HepG2 (cell line): ENCODE measurements around the gene TNS1. TPM values are rescaled to one million over a fixed set of nuclear protein-coding genes. Genes with fewer than 3 reads are reported as not detected.

ENCODE experiments used
- ATAC-seq: fragments of 200-7000 bp; cut with Tn5 transposase; 3 replicates; pipeline ENCODE4 v1.9.1; 2020; ENCODE audit warnings: mild to moderate bottlenecking, moderate library complexity
- BruUV-seq: library from RNA; stranded (reverse); fragments of 400-500 nt; replicated peaks from 2 replicates; lab custom pipeline; 2021; lab: Mats Ljungman, UMichigan
- CTCF ChIA-PET: fragments of 300-600 bp; formaldehyde crosslinking; extraction: SDS; loops from one replicate; lab custom pipeline; 2021; ENCODE audit warnings: low total read pairs, inconsistent platforms, low intra/inter-chr PET ratio; lab: Yijun Ruan, JAX
- POLR2A ChIA-PET: fragments of 350-600 bp; sonication (Branson Sonifier 250); formaldehyde crosslinking; loops from one replicate; lab custom pipeline; 2020; ENCODE audit warnings: antibody characterized with exemption, inconsistent platforms; lab: Yijun Ruan, JAX
- DNase-seq: peaks from one replicate; pipeline ENCODE4 v3.0.0-alpha.2; 2015; ENCODE audit warnings: low spot score
- FAIRE-seq: peaks from 3 replicates; lab custom pipeline; 2011; peaks lifted over from hg19 to GRCh38; lab: Jason Lieb, UNC
- H2AFZ ChIP-seq: one replicate; pipeline ENCODE4 v1.6.1; 2011; ENCODE audit warnings: low read length, inconsistent platforms
- H3K27ac ChIP-seq: fragments of 300-600 bp; 3 replicates; pipeline ENCODE4 v1.8.0; 2011; ENCODE audit warnings: mixed run types, mild to moderate bottlenecking, mixed read lengths, low read length, inconsistent platforms; ENCODE audit not compliant: insufficient read depth; ENCODE audit errors: extremely low read length
- H3K27me3 ChIP-seq, 2 experiments: fragments of 200-600 bp in 1 of 2; 2 replicates in 1 of 2; 3 replicates in 1 of 2; pipeline versions ENCODE4 v1.6.0 to v1.8.0; 2011; ENCODE audit warnings: low read length in 2 of 2, mild to moderate bottlenecking in 2 of 2, moderate library complexity in 2 of 2, inconsistent platforms in 1 of 2; ENCODE audit not compliant: insufficient read depth in 2 of 2, control insufficient read depth in 1 of 2
- H3K36me3 ChIP-seq, 2 experiments: fragments of 200-600 bp in 1 of 2; replicated peaks in 1 of 2; 2 replicates in 1 of 2; 3 replicates in 1 of 2; pipeline versions ENCODE4 v1.5.1 to v1.8.0; 2011; ENCODE audit warnings: low read length in 2 of 2, inconsistent platforms in 1 of 2; ENCODE audit not compliant: insufficient read depth in 2 of 2, control insufficient read depth in 1 of 2
- H3K4me1 ChIP-seq: 2 replicates; pipeline ENCODE4 v1.5.1; 2012; ENCODE audit warnings: low read length, inconsistent platforms; ENCODE audit not compliant: insufficient read depth
- H3K4me2 ChIP-seq: 2 replicates; pipeline ENCODE4 v1.6.0; 2011; ENCODE audit warnings: low read depth, low read length, inconsistent platforms
- H3K4me3 ChIP-seq, 3 experiments: fragments of 200-600 bp in 1 of 3; sonication (generic), shearing (Covaris generic) in 1 of 3; replicated peaks in 1 of 3; 2 replicates each; pipeline ENCODE4 v1.5.1; 2011 to 2016; ENCODE audit warnings: low read length in 3 of 3, inconsistent platforms in 2 of 3, low read depth in 2 of 3, mild to moderate bottlenecking in 2 of 3, control low read depth in 1 of 3, mixed read lengths in 1 of 3; ENCODE audit not compliant: insufficient read depth in 1 of 3
- H3K79me2 ChIP-seq: one replicate; pipeline ENCODE4 v1.6.1; 2011; ENCODE audit warnings: low read length, inconsistent platforms; ENCODE audit not compliant: insufficient read depth
- H3K9ac ChIP-seq: 2 replicates; pipeline ENCODE4 v1.6.0; 2011; ENCODE audit warnings: mild to moderate bottlenecking, low read depth, low read length, inconsistent platforms; ENCODE audit not compliant: insufficient read depth
- H3K9me3 ChIP-seq: 2 replicates; pipeline ENCODE4 v1.5.1; 2012; ENCODE audit warnings: mild to moderate bottlenecking, low read length
- H4K20me1 ChIP-seq: 2 replicates; pipeline ENCODE4 v1.6.0; 2011; ENCODE audit warnings: inconsistent platforms, mild to moderate bottlenecking, low read length, moderate library complexity; ENCODE audit not compliant: insufficient read depth
- CENPX ChIP-seq: sonication (generic); formaldehyde crosslinking; IDR thresholded peaks from 2 replicates; pipeline ENCODE4 v1.9.0; 2021; ENCODE audit warnings: mild to moderate bottlenecking, missing genetic modification reagents, moderate library complexity
- ETV6 ChIP-seq: sonication (generic); formaldehyde crosslinking; conservative IDR thresholded peaks from 2 replicates; pipeline ENCODE4 v1.4.0; 2020; ENCODE audit warnings: missing genetic modification reagents
- GLI4 ChIP-seq: sonication (generic); formaldehyde crosslinking; IDR thresholded peaks from 2 replicates; pipeline ENCODE4 v1.5.1; 2020; ENCODE audit warnings: missing genetic modification reagents, mild to moderate bottlenecking, moderate library complexity, borderline replicate concordance
- PHF8 ChIP-seq: sonication (generic); formaldehyde crosslinking; IDR thresholded peaks from 2 replicates; pipeline ENCODE4 v1.5.0; 2020; ENCODE audit warnings: missing genetic modification reagents
- SMAD3 ChIP-seq: sonication (generic); formaldehyde crosslinking; IDR thresholded peaks from 2 replicates; pipeline ENCODE4 v1.4.0; 2020; ENCODE audit warnings: missing genetic modification reagents
- ZNF160 ChIP-seq: sonication (generic); formaldehyde crosslinking; IDR thresholded peaks from 2 replicates; pipeline ENCODE4 v1.8.0; 2022; ENCODE audit warnings: mild to moderate bottlenecking, inconsistent platforms, missing genetic modification reagents
- ZNF484 ChIP-seq: sonication (generic); formaldehyde crosslinking; IDR thresholded peaks from 2 replicates; pipeline ENCODE4 v1.5.1; 2020; ENCODE audit warnings: mild to moderate bottlenecking, low read depth, missing genetic modification reagents, borderline replicate concordance
- ZNF501 ChIP-seq: sonication (generic); formaldehyde crosslinking; IDR thresholded peaks from 2 replicates; pipeline ENCODE4 v1.5.1; 2020; ENCODE audit warnings: mild to moderate bottlenecking, moderate library complexity, missing genetic modification reagents
- WGBS: methylation state at CpG from one replicate; pipeline ENCODE4 v1.1.6; 2017; ENCODE audit warnings: low lambda C conversion rate; 5-methylcytosine and 5-hydroxymethylcytosine counted together
- in situ Hi-C: cut with HindIII; loops from 2 replicates; pipeline ENCODE4 v1.10.0; 2017; ENCODE audit warnings: low pct_unique_long_range_greater_than_20kb; ENCODE audit not compliant: extremely low pct_ligation_motif_present
- intact Hi-C: fragments of 100-400 bp; cut with micrococcal nuclease; formaldehyde crosslinking; loops from one replicate; pipeline ENCODE4 v1.10.0; 2022; ENCODE audit not compliant: unreplicated experiment
- polyA plus RNA-seq, 8 experiments: library from polyadenylated mRNA; depleted of rRNA in 3 of 8; stranded (reverse) in 7 of 8; unstranded in 1 of 8; fragments of >200 nt; fragmentation: Illumina TruSeq in 4 of 8; extraction: Trizol in 4 of 8; gene quantifications; 2 replicates each; pipeline versions ENCODE4 v1.2.1 to v1.2.3, GENCODE V29; 2011 to 2016; ENCODE audit warnings: low read depth in 4 of 8, missing spikeins in 1 of 8, mixed read lengths in 1 of 8; ENCODE audit not compliant: insufficient read depth in 1 of 8
- total RNA-seq, 5 experiments: library from RNA; depleted of rRNA; stranded (reverse); fragments of >200 nt; fragmentation: Illumina TruSeq; extraction: Trizol; gene quantifications; 2 replicates each; pipeline ENCODE4 v1.2.3, GENCODE V29; 2016; ENCODE audit warnings: low read depth in 1 of 5
- TF ChIP-seq, protein P1 (sequence below): sonication (generic); formaldehyde crosslinking; IDR thresholded peaks from 2 replicates; pipeline ENCODE4 v1.5.0; 2020; ENCODE audit warnings: missing genetic modification reagents

The TNS1 gene
- total and polyA plus RNA-seq, 2 of the 13 experiments (the other 11 are each of a cell fraction or from before 2014, with no cell fraction given) = 1.9 to 118 TPM

DNA sequence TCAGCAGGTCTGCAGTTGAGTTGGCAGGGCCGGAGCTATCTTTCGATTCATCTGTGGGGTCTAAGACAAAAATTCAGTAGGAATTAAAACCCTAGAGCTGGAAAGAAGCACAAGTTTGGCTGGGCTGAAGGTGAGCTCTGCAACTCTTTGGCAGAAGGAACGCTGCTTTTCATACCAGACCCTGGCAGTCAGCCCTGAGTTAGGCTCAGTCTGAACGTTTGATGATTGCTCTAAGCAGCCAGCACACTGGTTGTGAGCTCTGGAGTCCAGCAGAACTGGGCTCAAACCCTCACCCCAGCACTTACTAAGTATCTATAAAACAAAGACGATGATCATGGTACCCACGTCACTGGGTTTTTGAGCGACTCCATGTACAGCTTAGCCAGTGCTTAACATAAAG, 192.5 kb downstream of the TNS1 start:
- Histone ChIP-seq H3K4me3 (no peak overlapping the region), H3K27me3 (no peaks in the 10 kb centered on the region), H3K36me3 (peaks cover 45 to 59% of the 10 kb centered on the region in 2 experiments), H4K20me1 (peaks cover 7% of the 10 kb centered on the region; the same call in 1 of the 2 replicates), H3K4me2 (no peak overlapping the region), H3K9ac (no peak overlapping the region), H3K79me2 (no peaks in the 10 kb centered on the region), H3K9me3 (no peaks in the 10 kb centered on the region), H2AFZ (no peak overlapping the region), H3K4me1 (peaks cover 23% of the 10 kb centered on the region), H3K27ac (no peak overlapping the region)
- TF ChIP-seq SMAD3 = no peak
- TF ChIP-seq, protein P1, sequence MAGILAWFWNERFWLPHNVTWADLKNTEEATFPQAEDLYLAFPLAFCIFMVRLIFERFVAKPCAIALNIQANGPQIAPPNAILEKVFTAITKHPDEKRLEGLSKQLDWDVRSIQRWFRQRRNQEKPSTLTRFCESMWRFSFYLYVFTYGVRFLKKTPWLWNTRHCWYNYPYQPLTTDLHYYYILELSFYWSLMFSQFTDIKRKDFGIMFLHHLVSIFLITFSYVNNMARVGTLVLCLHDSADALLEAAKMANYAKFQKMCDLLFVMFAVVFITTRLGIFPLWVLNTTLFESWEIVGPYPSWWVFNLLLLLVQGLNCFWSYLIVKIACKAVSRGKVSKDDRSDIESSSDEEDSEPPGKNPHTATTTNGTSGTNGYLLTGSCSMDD (CRISPR knock-in tag) = no peak
- TF ChIP-seq ZNF501 (CRISPR knock-in tag) = no peak
- no peak for TF ChIP-seq CENPX (CRISPR knock-in tag)
- TF ChIP-seq ZNF484 (CRISPR knock-in tag) = no peak
- FAIRE-seq (no peak), DNase-seq (no peak), ATAC-seq (no peak)
- intact Hi-C loops = no loop called here
- ChIA-PET CTCF (no interaction called here), POLR2A (no interaction called here)
- WGBS = 76% methylated on average over 7 of the region's 7 CpGs
- in situ Hi-C loops = no loop called here
- no TSS peak for BruUV-seq

DNA sequence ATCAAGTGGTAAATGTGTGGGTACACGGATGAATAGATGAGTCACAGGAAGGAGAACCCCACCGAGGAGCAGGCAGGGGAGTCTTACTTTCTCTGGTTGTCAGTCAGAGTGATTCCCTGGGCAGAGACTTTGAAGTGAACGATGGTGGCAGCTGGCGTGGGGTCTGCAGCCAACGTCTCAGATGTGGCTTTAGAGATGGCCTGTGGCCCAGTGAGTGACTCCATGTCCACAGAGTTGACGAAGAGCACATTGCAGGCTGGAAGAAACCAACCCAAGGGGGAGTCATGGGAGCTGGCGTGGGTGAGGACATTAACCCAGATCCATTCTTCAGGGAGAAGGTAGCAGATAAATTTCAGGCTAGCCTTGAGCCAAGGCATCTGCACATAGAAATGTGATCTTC, 193.1 kb downstream of the TNS1 start:
- ChIA-PET POLR2A (no interaction called here), CTCF (no interaction called here)
- Histone ChIP-seq H3K9me3 (no peaks in the 10 kb centered on the region), H3K79me2 (no peaks in the 10 kb centered on the region), H4K20me1 (peaks cover 12% of the 10 kb centered on the region; the same call in 1 of the 2 replicates), H3K4me2 (no peak overlapping the region), H2AFZ (no peak overlapping the region), H3K27me3 (no peaks in the 10 kb centered on the region), H3K9ac (no peak overlapping the region), H3K4me1 (peaks cover 20% of the 10 kb centered on the region), H3K36me3 (peaks cover 40 to 54% of the 10 kb centered on the region in 2 experiments), H3K4me3 (no peak overlapping the region), H3K27ac (no peak overlapping the region)
- no peak for ATAC-seq
- FAIRE-seq = no peak
- WGBS = 74% methylated on average over 7 of the region's 7 CpGs
- BruUV-seq = no TSS peak
- no peak for TF ChIP-seq ETV6 (CRISPR knock-in tag)
- no peak for TF ChIP-seq PHF8
- no peak for TF ChIP-seq ZNF160 (CRISPR knock-in tag)
- TF ChIP-seq GLI4 (CRISPR knock-in tag) = no peak
- in situ Hi-C loops (no loop called here), intact Hi-C loops (no loop called here)
- no peak for DNase-seq
